Breast epithelium (tissue), 4 donors: ENCODE results near the gene RTRAF. TPM values are rescaled to one million over a fixed set of nuclear protein-coding genes. Genes with fewer than 3 reads are reported as not detected.

ENCODE experiments used
- DNase-seq, 2 donors: peaks; one replicate each; pipeline ENCODE4 v3.0.0-alpha.2; 2019; ENCODE audit warnings: low spot score in 2 of 2
- H3K27ac ChIP-seq, 2 donors: fragments of 200-600 bp; sonication (generic) in 1 of 2; one replicate each; pipeline ENCODE4 v1.5.1; 2016 to 2019; ENCODE audit warnings: mild to moderate bottlenecking in 1 of 2
- H3K27me3 ChIP-seq, 2 donors: fragments of 200-600 bp; sonication (generic) in 1 of 2; one replicate each; pipeline versions ENCODE4 v1.5.1 to v1.6.0; 2017 to 2019; ENCODE audit warnings: control low read depth in 1 of 2, mild to moderate bottlenecking in 1 of 2
- H3K36me3 ChIP-seq: fragments of 200-600 bp; one replicate; pipeline ENCODE4 v1.5.1; 2019
- H3K4me1 ChIP-seq, 2 donors: fragments of 200-600 bp; sonication (generic); one replicate each; pipeline ENCODE4 v1.5.1; 2016 to 2019; ENCODE audit warnings: control low read depth in 1 of 2
- H3K4me3 ChIP-seq, 3 donors: fragments of 200-600 bp; sonication (generic); 1 replicate in 2 of 3; 2 replicates in 1 of 3; pipeline ENCODE4 v1.5.1; 2016 to 2019; ENCODE audit warnings: mild to moderate bottlenecking in 3 of 3, moderate library complexity in 2 of 3
- H3K9me3 ChIP-seq, 2 donors: fragments of 200-600 bp; sonication (generic) in 1 of 2; one replicate each; pipeline ENCODE4 v1.5.1; 2016 to 2019; ENCODE audit warnings: control low read depth in 1 of 2
- CTCF ChIP-seq, 3 donors: fragments of 450-650 bp; IDR thresholded peaks; one replicate each; pipeline ENCODE4 v1.5.1; 2016 to 2017; ENCODE audit warnings: antibody characterized with exemption in 3 of 3, mild to moderate bottlenecking in 3 of 3, moderate library complexity in 3 of 3
- POLR2A ChIP-seq: fragments of 450-650 bp; IDR thresholded peaks from one replicate; pipeline ENCODE4 v1.6.1; 2016; ENCODE audit warnings: antibody characterized with exemption, mild to moderate bottlenecking, moderate library complexity
- POLR2AphosphoS5 ChIP-seq, 3 donors: sonication (generic); formaldehyde crosslinking; IDR thresholded peaks; one replicate each; pipeline ENCODE4 v1.6.1; 2017; ENCODE audit warnings: antibody characterized with exemption in 3 of 3
- intact Hi-C: fragments of 100-400 bp; cut with DNase I; formaldehyde crosslinking; loops from one replicate; pipeline ENCODE4 v1.15.1; 2023; ENCODE audit warnings: low total_unique reads
- total RNA-seq, 3 donors: library from RNA; depleted of rRNA; stranded (reverse); fragments of >200 nt; gene quantifications; one replicate each; pipeline ENCODE4 v1.1.0, GENCODE V29; 2016

The RTRAF gene
- total RNA-seq, 3 donors from 2014 or later: 48.7 to 93.0 (median 61.3) TPM

GRCh38 chr14:51962711-51963110 lies 26.6 kb upstream of the RTRAF start:
- Histone ChIP-seq H3K27me3 (no peaks in the 10 kb centered on the region), H3K27ac (no peak overlapping the region), H3K4me3 (no peak overlapping the region), H3K4me1 (no peaks in the 10 kb centered on the region), H3K9me3 (peaks cover 5 to 11% of the 10 kb centered on the region in 2 donors), H3K36me3 (no peaks in the 10 kb centered on the region)
- DNase-seq: no peak
- no peak for TF ChIP-seq POLR2A
- no peak for TF ChIP-seq POLR2AphosphoS5 (IDR thresholded peaks at IDR 0.05)
- no peak for TF ChIP-seq CTCF (IDR thresholded peaks at IDR 0.05)
- intact Hi-C loops: no loop called here

- Histone ChIP-seq H3K27ac (no peak overlapping the region), H3K4me1 (no peaks in the 10 kb centered on the region), H3K36me3 (no peaks in the 10 kb centered on the region), H3K9me3 (peaks cover 0 to 6% of the 10 kb centered on the region in 2 donors), H3K27me3 (no peaks in the 10 kb centered on the region), H3K4me3 (peak overlapping the region in 1 of 3 donors; percentile 5)
- intact Hi-C loops: no loop called here
- no peak for DNase-seq
- TF ChIP-seq POLR2A (no peak), POLR2AphosphoS5 (IDR thresholded peaks at IDR 0.05) (no peak), CTCF (IDR thresholded peaks at IDR 0.05) (no peak)
Measured at GRCh38 chr14:51963286-51963685, 26.1 kb upstream of the RTRAF start.

GRCh38 chr14:51967521-51967920 lies 21.8 kb upstream of the RTRAF start:
- Histone ChIP-seq H3K36me3 (no peaks in the 10 kb centered on the region), H3K9me3 (no peaks in the 10 kb centered on the region), H3K4me3 (no peak overlapping the region), H3K27ac (no peak overlapping the region), H3K4me1 (no peaks in the 10 kb centered on the region), H3K27me3 (no peaks in the 10 kb centered on the region)
- DNase-seq: no peak
- intact Hi-C loops: no loop called here
- no peak for TF ChIP-seq CTCF (IDR thresholded peaks at IDR 0.05)
- no peak for TF ChIP-seq POLR2A
- no peak for TF ChIP-seq POLR2AphosphoS5 (IDR thresholded peaks at IDR 0.05)

GRCh38 chr14:51969852-51970540 lies 19.4 kb upstream of the RTRAF start:
- Histone ChIP-seq H3K27ac (no peak overlapping the region), H3K4me3 (no peak overlapping the region), H3K27me3 (no peaks in the 10 kb centered on the region), H3K4me1 (no peaks in the 10 kb centered on the region), H3K36me3 (no peaks in the 10 kb centered on the region), H3K9me3 (no peaks in the 10 kb centered on the region)
- no peak for DNase-seq
- TF ChIP-seq POLR2A: no peak
- no peak for TF ChIP-seq CTCF (IDR thresholded peaks at IDR 0.05)
- TF ChIP-seq POLR2AphosphoS5 (IDR thresholded peaks at IDR 0.05): no peak
- intact Hi-C loops: no loop called here

GRCh38 chr14:51972566-51972965 lies 16.8 kb upstream of the RTRAF start:
- Histone ChIP-seq H3K9me3 (no peaks in the 10 kb centered on the region), H3K27ac (no peak overlapping the region), H3K4me3 (no peak overlapping the region), H3K4me1 (no peaks in the 10 kb centered on the region), H3K36me3 (no peaks in the 10 kb centered on the region), H3K27me3 (no peaks in the 10 kb centered on the region)
- intact Hi-C loops: no loop called here
- TF ChIP-seq POLR2AphosphoS5 (IDR thresholded peaks at IDR 0.05) (no peak), POLR2A (no peak), CTCF (IDR thresholded peaks at IDR 0.05) (no peak)
- DNase-seq: no peak
